Right hindlimb (tissue), 1 donor: ENCODE data around the gene AOAH.
A peak's percentile ranks its signal among the peaks of the same experiment; 100 is the strongest.

Source experiments
- DNase-seq: peaks from one replicate; pipeline ENCODE4 v3.0.0-alpha.2; 2018

The AOAH gene

GRCh38 chr7:36690514-36691187 lies 33.6 kb downstream of the AOAH start:
- no peak for DNase-seq

- DNase-seq = no peak
These were observed 34.3 kb downstream of the AOAH start for GRCh38 chr7:36690041-36690440.

GRCh38 chr7:36686499-36686898 lies 37.8 kb downstream of the AOAH start:
- no peak for DNase-seq

DNA sequence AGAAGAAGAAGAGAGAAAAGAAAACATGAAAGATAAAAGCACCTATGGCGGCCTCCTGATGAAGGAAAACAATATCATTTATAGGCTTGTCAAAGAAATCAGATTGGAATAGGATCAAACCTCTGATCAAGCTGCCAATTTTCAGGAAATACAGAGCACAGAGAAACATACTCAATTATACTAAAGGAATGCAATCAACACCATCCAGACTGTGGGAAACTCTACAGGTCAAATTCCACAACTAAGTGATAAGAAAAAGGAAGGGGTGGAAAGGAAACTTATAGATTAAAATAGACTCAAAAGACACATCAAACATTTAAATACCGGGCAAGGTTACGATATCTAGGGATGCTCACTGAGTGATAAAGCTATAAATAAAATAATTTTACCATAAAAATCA lies 39.3 kb downstream of the AOAH start:
- no peak for DNase-seq

- no peak for DNase-seq
These were observed 40.5 kb downstream of the AOAH start for GRCh38 chr7:36683695-36684357.

- no peak for DNase-seq
These were observed 41.2 kb downstream of the AOAH start for GRCh38 chr7:36683111-36683510.

DNA sequence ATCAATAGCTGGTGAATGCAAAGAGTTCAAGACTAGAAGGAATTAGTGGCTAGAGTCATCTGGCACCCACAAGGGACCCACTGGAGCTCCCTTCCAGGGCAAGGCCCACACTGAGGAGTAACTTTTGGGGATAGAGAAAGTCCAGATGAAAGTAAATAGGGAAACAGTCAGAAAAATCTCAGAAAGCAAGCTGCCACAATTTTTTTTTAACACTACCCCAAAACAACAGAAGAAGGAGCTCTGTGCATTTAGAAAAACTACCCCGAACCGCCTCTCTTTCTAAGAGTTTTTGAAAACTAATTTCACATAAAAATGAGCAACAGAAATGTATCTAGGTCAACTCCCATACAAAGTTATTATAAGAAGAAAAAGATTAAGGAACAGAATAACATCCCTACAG lies 42.2 kb downstream of the AOAH start:
- no peak for DNase-seq

GRCh38 chr7:36677769-36678437 lies 46.4 kb downstream of the AOAH start:
- no peak for DNase-seq

DNA sequence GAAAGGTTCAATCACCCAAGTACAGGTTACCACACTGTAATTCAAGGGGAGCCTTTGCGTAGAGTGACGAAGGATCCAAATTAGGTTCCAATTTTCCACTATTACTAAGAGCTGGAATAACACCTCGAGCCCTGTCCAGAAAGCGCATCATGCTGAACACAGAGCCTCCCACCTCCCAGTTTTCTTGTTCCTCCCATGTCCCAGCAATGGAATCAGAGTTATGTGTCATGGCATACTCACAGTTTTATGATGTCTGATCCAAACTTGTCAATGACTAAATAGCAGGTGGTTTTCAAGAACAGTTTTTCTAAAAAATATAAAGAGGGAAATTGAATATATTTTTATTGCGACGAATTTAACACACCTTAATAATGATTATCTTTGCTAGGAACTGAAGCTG lies 50.6 kb downstream of the AOAH start:
- DNase-seq = no peak

DNA sequence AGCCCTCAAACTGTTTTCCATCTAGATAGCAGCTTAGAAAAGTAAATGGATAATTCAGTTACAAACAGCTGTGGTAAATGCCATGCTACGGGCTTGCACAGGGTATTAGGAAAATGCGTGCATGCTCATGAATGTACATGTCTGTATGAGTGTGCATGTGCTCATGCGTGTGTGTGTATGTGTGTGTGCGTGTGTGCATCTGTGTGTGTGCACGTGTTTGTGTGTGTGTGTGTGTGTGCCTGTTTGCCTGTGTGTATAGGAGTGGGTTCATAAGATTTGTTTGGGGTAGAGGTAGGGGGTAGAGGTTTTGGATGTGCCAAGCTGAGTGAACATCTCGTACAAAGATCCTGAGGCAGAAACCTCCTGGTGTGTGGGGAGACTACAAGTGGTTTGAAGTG lies 52.9 kb downstream of the AOAH start:
- DNase-seq = no peak

DNA sequence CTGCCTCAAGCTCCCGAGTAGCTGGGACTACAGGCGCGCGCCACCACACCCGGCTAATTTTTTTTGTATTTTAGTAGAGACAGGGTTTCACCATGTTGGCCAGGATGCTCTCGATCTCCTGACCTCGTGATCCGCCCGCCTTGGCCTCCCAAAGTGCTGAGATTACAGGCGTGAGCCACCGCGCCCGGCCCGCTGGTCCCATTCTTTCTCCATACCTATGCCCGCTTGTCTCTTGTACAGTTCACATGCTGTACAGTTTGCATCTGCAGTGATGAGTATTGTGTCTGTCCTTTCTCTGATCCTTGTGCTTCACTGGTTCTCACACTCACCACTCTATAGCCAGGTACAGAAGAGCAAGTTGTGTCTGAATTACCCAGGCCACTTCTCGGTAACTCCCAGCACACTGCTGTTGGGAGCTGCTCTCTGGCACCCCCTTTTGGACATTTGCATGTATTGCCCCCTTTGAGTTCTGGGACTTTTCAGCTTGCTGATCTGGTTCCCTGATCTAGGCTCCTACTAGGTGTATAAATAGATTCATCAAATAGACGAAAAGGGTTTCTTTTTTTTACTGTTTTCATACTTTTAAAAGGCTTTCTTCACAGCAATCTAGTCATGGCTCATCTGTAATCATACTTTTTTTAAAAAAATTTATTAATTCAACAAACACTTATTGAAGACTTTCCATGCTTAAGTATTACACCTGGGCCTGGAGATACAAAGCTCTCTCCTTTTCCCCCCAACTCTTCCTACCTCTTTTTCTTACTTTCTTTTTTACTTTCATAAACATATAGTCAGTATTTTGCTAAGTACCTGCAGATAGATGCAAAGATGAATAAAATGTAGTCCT lies 53.5 kb downstream of the AOAH start:
- DNase-seq = peak; percentile 35

DNA sequence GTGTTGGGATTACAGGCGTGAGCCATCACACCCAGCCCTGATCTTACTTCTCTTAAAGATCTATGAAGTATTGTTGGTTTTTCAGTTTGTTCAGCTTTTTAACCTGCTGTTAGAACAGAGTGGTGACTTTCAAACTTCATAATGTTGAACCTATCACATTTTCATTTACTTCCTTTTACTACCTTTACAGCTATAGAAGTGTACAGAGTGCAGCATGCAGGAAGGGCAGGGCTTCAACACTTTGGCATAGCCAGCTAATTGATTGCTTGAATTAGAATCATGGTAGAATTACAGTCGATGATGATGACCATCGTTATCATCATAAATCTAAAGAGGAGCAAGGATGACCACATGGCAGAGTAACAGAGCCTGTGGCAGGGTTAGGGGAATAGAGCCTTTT lies 55.5 kb downstream of the AOAH start:
- DNase-seq = no peak

DNA sequence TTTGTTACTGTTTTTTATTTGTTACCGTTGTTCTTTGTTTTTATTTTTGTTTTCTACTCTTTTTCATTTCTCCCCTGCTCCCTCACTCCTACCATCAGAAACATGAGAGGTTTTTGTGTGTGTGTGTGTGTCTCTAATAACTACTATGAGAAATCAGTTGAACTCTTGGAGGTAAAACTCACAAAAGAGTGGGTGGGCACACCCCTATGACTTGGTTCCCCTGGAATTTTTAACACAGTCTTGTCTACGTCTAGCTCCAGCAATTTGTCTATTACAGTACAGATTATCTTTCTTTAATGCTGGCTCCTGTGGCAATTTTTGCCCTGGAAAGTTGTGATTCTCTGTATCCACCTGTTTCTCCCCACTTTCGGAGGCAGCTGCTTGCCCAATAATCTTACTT lies 56.2 kb downstream of the AOAH start:
- DNase-seq = no peak

DNA sequence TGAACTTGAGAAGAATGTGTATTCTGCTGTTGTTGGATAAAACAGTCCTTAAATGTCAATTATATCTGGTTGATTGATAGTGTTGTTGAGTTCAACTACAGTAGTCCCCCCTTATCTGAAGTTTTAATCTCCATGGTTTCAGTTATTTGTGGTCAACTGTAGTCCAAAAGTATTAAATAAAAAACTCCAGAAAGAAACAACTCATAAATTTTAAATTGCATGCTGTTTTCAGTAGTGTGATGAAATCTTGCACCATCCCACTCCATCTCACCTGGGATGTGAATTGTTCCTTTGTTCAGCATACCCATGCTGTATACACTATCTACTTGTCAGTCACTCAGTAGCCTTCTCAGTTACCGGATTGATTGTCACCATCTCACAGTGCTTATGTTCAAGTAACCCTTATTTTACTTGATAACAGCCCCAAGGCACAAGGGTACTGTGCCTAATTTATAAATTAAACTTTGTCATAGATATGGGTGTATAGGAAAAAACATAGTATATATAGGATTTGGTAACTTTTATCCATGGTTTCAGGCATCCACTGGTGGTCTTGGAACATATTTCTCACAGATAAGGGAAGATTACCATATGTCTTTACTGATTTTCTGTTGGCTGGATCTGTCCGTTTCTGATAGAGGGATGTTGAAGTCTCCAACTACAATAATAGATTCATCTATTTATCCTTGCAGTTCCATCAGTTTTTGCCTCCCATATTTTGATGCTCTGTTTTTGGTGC lies 57.1 kb downstream of the AOAH start:
- no peak for DNase-seq

GRCh38 chr7:36663481-36663880 lies 60.8 kb downstream of the AOAH start:
- no peak for DNase-seq

DNA sequence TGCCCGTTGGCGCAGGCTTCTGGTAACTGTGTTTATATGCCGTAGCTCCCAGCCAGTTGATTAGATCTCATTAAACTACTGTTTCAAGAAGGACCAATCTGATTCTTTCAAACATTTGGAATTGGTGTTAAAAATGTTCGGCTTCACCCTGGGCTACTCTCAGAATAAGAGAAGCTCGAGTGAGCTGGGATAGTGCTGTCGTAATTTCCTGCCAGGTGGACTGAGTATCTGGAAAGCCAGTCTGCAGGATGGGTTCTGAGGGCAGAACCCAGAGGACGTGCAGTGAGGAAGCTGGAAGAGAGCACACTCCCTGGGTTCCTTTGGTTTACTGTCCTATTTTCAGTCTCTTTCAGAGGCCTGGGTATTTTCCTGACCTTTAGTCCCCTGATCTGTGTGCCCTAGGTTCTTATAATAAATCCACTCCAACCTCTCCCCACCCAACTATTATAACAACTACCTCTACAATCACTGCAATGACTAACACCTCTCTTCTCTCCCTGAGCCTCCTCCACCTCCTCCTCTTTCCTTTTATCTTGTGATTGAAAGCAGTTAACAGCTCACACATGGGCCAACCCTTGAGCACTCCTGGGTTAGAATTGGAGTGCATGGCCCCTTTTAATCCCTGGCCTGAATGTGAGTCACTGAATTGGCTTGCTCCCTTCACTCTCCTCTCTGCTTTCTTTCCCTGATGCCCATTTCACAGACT lies 63.0 kb downstream of the AOAH start:
- no peak for DNase-seq

DNA sequence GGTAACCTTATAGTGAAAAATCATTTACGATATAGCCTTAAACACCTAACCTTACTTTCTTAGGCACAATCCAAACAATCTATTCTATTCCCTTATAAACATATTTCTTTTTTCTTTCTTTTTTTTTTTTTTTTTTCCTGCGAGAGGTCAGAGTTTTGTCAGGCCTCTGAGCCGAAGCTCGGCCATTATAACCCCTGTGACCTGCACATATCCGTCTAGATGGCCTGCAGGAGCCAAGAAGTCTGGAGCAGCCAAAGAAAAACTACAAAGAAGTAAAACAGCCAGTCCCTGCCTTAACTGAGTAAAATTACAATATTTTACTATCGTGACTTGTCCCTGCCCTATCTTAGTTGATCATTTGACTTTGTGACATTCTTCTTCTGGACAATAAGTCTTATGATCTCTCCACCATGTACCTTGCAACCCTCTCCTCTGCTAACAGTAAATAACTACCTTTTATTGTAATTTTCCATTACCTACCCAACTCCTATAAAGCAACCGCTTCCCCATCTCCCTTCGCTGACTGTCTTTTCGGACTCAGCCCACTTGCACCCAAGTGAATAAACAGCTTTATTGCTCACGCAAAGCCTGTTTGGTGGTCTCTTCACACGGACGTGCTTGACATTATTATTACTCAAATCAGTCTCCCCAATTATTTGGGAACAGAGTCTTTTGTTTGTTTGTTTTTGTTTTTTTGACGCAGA lies 64.5 kb downstream of the AOAH start:
- no peak for DNase-seq

DNA sequence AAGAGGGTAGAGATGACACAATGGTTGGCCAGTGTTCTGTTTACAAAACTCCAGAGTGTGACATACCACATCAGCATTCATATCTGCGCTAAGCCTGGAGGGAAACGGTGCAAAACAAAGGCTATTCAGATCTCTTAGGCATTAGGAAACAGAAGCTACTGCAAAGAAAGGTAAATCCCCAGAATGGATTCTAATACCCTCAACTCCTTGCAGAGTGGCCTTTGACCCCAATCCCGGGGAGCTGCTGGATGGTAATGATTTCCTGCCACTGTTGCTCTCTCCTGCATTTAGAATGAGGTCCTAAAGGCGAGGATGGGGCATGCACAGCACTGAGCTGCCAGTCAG lies 65.2 kb downstream of the AOAH start:
- no peak for DNase-seq

- DNase-seq = no peak
These were observed 65.7 kb downstream of the AOAH start for GRCh38 chr7:36658335-36659171.

DNA sequence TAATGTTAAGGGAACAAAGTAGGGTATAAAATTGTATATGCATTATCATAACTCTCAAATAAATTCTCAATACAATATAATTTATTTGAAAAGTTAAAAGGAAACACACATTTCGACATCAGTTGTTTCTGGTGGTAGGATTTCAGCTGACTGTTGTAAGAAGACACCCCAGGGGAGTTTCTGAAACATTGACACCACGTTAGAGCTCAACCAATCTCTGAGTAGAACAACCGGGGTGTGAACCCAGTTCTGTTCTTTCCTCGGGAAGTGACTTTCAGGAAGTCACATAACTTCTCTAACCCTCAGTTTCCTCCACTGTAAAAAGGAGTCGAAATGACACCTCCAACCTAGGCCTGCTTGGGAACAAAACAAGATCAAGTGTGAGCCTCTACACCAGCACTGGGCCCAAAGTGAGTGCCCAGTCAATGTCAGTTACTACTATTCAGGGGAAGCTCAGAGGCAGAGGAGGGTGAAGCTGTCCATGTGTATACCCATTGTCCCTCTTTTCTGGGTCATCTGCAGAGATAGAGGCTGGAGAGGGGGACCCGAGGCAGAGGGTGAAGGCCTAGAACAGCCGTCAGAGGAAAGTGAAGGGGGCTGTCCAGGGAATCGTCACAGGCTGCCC lies 67.1 kb downstream of the AOAH start:
- no peak for DNase-seq
